ENCODE data around the gene TRANK1.

The TRANK1 gene

DNA sequence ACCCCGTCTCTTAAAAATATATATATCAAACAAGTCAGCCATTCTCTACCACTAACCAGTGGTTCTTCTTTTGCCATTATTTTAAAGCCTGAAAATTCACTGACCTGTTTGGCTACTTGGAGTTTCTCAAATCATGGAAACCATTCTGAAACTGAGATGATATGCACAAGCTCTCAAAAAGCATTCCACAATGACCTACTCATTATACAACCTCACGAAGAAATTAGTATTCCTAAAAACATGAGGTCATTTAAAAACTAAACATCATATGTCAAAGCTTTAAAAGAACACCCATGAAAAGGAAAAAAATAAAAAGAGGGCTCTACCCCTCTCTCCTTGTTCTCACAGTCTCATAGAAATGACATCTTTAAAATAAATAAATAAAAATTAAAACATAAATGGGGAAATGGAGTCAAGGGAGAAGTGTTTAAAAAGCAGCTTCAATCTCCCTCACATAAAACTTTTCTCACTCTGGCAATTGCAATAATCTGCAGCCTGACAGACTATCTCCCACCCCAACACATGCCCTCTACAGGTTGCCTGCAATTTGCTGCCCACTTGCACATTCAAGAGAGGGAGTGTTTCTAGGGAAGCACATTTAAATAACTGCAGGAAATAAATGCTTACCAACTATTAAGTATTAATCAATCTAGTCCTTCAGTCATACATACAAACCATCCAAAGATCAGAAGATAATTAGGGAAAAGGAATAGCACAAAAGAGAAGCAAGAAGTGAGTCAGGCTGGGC, 73.3 kb downstream of the TRANK1 start:
- no peak overlapping the region for H3K27ac Mint-ChIP-seq
- H3K27me3 Mint-ChIP-seq (ENCODE audit: low read depth), result peaks cover 27% of the 10 kb centered on the region
- H3K9me3 Mint-ChIP-seq, result no peaks in the 10 kb centered on the region
- H3K4me3 Mint-ChIP-seq, result no peak overlapping the region
- peaks cover 13% of the 10 kb centered on the region for H3K4me1 Mint-ChIP-seq (ENCODE audit: low read depth)
- H3K36me3 Mint-ChIP-seq (ENCODE audit: low read depth), result peaks cover 36% of the 10 kb centered on the region

DNA sequence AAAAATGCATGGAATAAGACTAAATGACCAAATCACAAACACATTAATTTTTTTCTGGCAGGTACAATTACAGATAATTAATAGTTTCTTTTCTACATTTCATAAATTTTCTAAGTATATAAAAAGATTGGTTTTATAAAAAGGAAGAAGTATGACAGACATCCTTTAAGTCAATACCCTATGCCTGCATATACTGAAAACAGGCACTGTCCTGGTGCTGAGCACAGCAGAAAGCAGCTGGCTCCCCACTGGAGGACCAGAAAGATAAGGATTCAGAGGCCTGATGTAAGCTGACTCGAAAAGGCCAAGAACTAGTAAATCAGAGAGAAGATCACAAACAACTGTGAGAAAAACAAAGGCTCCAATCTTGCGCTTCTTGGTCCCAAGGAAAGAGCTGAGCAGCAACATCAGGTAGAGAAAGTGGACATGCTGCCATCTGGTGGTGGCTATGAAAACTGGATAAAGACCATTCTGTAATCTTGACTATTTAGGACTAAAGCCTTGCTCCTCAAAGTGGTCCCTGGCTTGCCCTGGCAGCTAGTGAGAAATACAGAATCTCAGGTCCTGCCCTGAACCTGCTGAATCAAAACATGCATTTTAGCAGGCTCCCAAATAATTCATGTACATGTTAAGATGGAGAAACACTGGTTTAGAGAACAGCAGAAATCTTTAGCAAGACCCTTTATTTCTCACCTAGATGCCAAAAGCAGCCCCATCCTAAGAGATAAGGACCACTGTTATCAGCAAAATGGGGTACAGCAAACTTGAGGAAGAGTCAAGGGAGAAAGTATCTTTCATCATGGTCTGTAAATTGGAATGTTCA, 76.0 kb downstream of the TRANK1 start:
- peaks cover 7% of the 10 kb centered on the region for H3K4me1 Mint-ChIP-seq (ENCODE audit: low read depth)
- no peak overlapping the region for H3K27ac Mint-ChIP-seq
- peaks cover 7% of the 10 kb centered on the region for H3K27me3 Mint-ChIP-seq (ENCODE audit: low read depth)
- no peaks in the 10 kb centered on the region for H3K9me3 Mint-ChIP-seq
- H3K4me3 Mint-ChIP-seq, result peak overlapping the region; percentile 47
- H3K36me3 Mint-ChIP-seq (ENCODE audit: low read depth), result peaks cover 35% of the 10 kb centered on the region

DNA sequence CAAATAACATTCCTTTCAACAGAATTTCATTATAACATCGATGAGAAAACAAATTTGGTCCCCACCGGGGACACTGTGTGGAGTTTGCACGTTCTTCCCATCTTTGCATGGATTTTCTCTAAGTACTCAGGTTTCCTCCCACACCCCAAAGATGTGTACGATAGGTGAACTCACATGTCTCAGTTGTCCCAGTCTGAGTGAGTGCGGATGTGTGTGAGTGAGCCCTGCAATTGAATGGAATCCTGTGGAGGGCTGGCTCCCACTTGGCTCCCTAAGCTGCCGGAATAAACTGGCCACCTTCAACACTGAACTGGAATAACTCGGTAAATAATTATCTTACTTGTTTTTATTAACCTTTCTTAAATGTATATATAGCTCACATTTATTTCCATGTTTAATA, 77.0 kb downstream of the TRANK1 start:
- Mint-ChIP-seq H3K4me1 (ENCODE audit: low read depth) (peaks cover 7% of the 10 kb centered on the region), H3K9me3 (no peaks in the 10 kb centered on the region), H3K27ac (no peak overlapping the region), H3K4me3 (no peak overlapping the region), H3K27me3 (ENCODE audit: low read depth) (peaks cover 7% of the 10 kb centered on the region), H3K36me3 (ENCODE audit: low read depth) (peaks cover 40% of the 10 kb centered on the region)

DNA sequence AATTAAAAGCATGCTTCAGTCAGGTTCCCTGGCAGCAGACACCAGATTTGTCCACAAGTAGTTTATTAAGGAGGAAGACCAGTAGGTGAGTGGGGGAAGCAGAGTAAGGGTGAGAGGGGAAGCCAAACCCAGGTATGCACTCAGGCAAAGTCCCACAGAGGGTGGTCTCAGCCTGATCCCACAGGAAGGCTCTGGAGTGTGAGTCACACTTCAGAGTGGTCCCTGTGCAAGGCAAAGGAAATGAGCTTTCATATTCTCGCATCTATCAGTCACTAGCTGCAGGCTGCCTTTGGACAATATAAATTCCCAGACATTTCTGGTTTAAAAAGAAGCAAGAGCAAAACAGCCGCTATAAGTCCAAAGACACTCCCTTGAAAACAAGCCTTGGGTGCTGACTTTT, 78.5 kb downstream of the TRANK1 start:
- Mint-ChIP-seq H3K4me3 (no peak overlapping the region), H3K27me3 (ENCODE audit: low read depth) (no peaks in the 10 kb centered on the region), H3K9me3 (no peaks in the 10 kb centered on the region), H3K36me3 (ENCODE audit: low read depth) (peaks cover 34% of the 10 kb centered on the region), H3K27ac (no peak overlapping the region), H3K4me1 (ENCODE audit: low read depth) (peaks cover 7% of the 10 kb centered on the region)

DNA sequence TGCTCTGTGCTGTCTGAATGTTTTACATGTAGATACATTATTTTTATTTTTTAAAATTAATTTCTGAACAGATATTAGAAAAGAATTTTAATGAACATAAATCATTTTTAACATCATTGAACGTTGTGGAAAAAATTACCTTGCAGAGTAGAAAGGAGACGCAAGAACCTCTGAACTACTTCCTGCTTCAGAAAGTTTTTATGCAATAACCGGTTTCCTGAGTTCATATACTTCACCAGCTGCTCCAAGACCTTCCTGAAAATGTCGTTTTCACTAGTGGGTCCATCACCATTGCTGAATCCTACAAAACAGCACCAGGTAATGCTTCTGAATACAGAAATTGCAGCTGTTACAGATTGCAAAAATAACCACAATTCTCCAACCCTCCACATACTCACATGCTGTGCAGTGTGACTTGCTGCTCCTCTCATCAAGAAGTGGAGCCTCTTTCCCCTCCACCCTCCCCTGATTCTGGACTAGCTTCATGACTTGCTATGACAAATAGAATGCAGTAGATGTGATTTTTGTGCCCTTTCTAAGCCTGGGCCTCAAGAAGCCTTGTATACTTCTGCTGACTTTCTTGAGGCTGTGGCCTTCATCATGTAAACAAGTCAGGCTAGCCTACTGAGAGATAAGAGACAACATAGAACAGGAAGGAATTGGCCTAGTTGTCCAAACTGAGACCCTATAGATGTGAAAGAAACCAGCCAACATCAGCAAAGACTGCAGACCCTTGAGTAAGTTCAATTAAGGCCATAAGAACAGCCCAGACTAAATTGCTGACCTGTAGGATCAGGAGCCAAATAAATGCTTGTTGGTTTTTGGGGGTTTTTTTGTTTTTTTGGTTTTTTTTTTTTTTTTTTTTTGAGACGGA, 80.4 kb downstream of the TRANK1 start:
- Mint-ChIP-seq H3K4me1 (ENCODE audit: low read depth) (peaks cover 7% of the 10 kb centered on the region), H3K27ac (no peak overlapping the region), H3K36me3 (ENCODE audit: low read depth) (peaks cover 45% of the 10 kb centered on the region), H3K27me3 (ENCODE audit: low read depth) (no peaks in the 10 kb centered on the region), H3K9me3 (no peaks in the 10 kb centered on the region), H3K4me3 (no peak overlapping the region)

DNA sequence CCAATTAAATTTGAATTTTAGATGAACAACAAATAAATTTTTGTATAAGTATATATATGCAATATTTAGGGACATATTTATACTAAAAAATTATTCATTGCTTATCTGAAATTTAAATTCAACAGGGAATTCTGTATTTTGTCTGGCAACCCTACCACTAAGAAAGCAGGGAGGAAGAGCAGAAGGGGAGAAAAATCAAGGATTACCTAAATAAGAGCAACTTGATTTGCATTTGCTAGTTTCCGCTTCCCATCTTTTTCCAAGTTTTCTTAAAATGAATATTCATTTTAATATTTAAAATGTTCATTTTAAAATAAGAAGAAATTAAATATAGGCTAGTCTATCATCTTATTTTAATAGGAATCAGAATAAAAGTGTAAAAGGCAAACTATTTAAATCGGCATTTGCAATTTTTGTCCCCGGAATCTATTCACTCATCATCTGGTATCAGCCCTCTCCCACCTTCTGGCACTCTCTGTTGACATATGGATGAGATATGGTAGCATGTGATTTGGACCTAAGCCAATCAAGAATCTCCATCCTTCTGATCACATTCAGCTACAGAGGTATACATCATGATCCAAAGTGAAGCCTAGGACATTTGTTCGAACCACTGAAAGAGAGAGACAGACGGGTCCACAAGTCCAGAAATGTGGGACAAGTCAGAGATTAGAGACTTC, 82.6 kb downstream of the TRANK1 start:
- Mint-ChIP-seq H3K27ac (no peak overlapping the region), H3K4me1 (ENCODE audit: low read depth) (peaks cover 5% of the 10 kb centered on the region), H3K9me3 (no peaks in the 10 kb centered on the region)

DNA sequence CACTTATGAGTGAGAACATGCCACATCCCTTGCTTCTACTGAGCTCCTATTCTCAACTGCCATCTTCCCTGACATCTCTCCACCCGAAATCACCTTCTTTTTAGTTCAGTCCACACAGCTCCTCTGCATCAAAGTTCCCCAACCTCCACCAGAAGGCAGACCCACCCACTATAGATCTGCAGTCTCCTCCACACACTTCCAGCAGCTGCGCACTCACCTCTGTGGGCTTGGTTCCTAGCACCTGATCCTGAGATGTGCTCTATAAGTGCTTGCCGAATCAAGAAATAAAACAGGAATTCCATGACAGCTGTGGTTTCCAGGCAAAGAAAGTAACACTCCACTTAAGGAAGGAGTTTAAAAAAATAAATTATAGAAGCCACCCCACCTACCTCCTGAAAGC, 85.4 kb downstream of the TRANK1 start:
- Mint-ChIP-seq H3K27me3 (ENCODE audit: low read depth) (no peaks in the 10 kb centered on the region), H3K27ac (no peak overlapping the region), H3K4me1 (ENCODE audit: low read depth) (peaks cover 3% of the 10 kb centered on the region), H3K36me3 (ENCODE audit: low read depth) (peaks cover 50% of the 10 kb centered on the region), H3K4me3 (no peak overlapping the region), H3K9me3 (no peaks in the 10 kb centered on the region)

More for the DNA sequence above, 82.6 kb downstream of the TRANK1 start:
- Mint-ChIP-seq H3K27me3 (ENCODE audit: low read depth) (no peaks in the 10 kb centered on the region), H3K36me3 (ENCODE audit: low read depth) (peaks cover 42% of the 10 kb centered on the region), H3K4me3 (no peak overlapping the region)

DNA sequence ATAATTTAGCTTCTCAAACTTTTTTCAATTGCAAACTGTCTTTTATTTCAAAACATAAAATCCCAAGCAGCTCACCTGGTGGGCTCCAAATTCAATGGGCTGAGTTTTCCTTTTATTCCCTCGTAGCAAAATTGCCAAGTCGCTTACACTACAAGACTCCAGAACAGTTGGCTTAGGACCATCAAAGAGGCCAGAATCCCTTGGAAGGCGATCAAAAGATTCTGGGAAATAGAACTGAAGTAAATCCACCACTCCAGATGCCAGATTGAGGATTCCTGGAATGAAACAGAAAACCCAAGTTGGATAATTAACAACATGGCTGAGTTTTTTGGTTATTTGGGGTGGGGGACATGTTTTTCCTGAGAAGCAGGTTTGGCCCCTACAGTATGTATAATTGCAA, 92.8 kb downstream of the TRANK1 start:
- Mint-ChIP-seq H3K9me3 (no peaks in the 10 kb centered on the region), H3K4me1 (ENCODE audit: low read depth) (no peaks in the 10 kb centered on the region), H3K27me3 (ENCODE audit: low read depth) (no peaks in the 10 kb centered on the region), H3K27ac (no peak overlapping the region), H3K36me3 (ENCODE audit: low read depth) (peaks cover 65% of the 10 kb centered on the region), H3K4me3 (no peak overlapping the region)

DNA sequence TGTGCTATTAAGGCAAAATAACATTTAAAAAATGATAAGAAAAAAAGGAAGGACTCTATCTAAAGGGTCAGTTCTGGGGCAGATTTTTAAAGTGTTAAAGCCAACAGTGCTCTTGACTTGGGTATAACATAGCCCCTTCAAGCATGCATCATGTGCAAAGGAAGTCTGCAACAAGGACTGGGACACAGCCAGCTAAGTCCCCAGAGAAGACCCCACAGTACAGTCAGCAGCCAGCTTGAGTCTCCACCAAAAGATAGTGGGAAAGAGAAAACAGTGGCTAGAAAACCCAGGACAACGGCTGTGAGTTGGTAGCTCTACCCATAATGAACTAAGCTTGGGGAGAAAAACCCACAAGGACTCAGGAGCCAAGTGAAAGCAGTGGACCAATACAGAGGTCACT, 94.1 kb downstream of the TRANK1 start:
- H3K4me3 Mint-ChIP-seq, result no peak overlapping the region
- peaks cover 66% of the 10 kb centered on the region for H3K36me3 Mint-ChIP-seq (ENCODE audit: low read depth)
- no peaks in the 10 kb centered on the region for H3K4me1 Mint-ChIP-seq (ENCODE audit: low read depth)
- H3K9me3 Mint-ChIP-seq, result no peaks in the 10 kb centered on the region
- no peaks in the 10 kb centered on the region for H3K27me3 Mint-ChIP-seq (ENCODE audit: low read depth)
- H3K27ac Mint-ChIP-seq, result no peak overlapping the region

DNA sequence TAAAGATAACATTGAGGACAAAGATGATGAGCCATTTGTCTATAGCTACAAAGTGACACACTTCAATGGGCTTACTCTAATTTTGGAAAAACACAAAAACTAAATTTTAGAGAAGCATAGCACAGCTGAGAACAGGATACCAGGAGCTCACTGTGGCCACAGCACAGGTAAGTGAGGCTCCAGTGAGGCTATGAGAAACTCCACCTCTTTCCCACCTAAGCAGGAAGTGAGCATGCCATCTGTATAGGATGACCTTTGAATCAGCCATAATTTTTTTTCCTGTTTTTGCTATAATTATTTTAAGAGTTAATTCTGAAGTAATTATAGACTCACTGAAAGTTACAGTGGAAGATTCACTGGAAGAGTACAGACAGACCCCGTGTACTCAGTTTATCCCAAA, 98.4 kb downstream of the TRANK1 start:
- peaks cover 12% of the 10 kb centered on the region for H3K9me3 Mint-ChIP-seq
- no peak overlapping the region for H3K27ac Mint-ChIP-seq
- peaks cover 71% of the 10 kb centered on the region for H3K36me3 Mint-ChIP-seq (ENCODE audit: low read depth)
- H3K27me3 Mint-ChIP-seq (ENCODE audit: low read depth), result no peaks in the 10 kb centered on the region
- no peak overlapping the region for H3K4me3 Mint-ChIP-seq
- H3K4me1 Mint-ChIP-seq (ENCODE audit: low read depth), result peaks cover 24% of the 10 kb centered on the region

DNA sequence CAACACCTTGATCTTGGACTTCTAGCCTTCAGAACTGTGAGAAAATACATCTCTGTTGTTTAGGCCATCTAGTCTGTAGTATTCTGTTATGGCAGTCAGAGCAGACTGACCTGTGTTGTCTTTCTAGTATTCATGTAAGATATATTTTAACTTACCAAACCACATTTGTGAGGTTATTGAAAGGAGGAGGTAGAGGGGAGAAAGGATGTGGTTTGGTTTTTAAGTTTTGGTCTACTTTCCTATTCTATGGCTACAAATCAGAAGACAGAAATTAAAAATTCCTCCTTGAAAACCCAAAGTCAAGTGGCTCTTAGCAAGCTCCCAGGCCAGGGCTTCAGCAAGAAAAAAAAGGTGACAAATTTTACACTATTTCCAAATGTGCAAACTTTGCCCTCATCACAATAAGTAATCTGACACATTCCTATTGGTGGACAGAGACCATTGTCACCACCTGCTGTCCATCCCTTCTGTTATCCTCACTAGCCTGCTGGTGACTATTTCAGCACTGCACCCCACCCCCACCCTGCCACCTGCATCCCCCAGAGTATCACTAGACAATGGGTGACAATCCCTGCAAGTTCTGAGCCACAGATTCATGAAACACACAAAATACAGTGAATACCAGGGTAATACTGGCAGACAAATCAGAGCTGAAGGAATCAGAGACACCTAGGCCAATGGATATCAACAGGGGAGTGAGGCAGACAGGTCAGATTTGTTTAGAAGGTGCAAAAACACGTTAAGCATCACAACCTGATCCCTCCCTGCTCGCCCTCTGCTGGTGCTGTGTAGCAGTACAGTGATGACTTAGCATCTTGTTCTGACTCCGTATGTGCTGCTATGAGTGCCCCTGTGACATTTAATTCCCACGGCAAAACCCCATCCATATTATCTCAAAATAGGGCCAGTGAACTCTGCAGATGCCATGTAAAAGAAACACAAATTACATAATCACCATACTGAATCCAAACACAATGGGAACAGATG, 101.5 kb downstream of the TRANK1 start:
- peaks cover 29% of the 10 kb centered on the region for H3K4me1 Mint-ChIP-seq (ENCODE audit: low read depth)
- H3K27ac Mint-ChIP-seq, result peak overlapping the region; percentile 35
- no peaks in the 10 kb centered on the region for H3K27me3 Mint-ChIP-seq (ENCODE audit: low read depth)
- peaks cover 14% of the 10 kb centered on the region for H3K9me3 Mint-ChIP-seq
- H3K4me3 Mint-ChIP-seq, result peak overlapping the region; percentile 15
- peaks cover 69% of the 10 kb centered on the region for H3K36me3 Mint-ChIP-seq (ENCODE audit: low read depth)

DNA sequence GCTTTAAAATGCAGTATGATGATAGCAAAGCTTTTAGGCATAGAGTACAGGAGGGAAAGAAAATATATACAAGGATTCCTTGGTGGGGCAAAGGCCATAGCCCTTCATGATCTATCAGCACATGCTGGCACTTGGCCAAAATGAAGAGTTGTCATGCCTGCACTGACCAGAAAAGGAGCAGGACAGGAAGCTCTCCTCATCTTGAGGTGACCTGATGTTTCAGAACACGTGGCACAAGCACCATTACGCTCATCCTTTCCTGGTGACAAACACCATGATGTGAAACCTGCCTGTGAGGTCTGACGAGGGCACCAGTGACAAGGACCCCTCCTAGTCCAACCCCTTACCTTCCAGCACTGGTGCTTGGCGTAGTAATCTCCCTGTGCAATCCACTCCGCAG, 102.6 kb downstream of the TRANK1 start:
- Mint-ChIP-seq H3K27me3 (ENCODE audit: low read depth) (no peaks in the 10 kb centered on the region), H3K4me3 (no peak overlapping the region), H3K36me3 (ENCODE audit: low read depth) (peaks cover 72% of the 10 kb centered on the region), H3K4me1 (ENCODE audit: low read depth) (peaks cover 29% of the 10 kb centered on the region), H3K9me3 (peaks cover 14% of the 10 kb centered on the region), H3K27ac (no peak overlapping the region)

DNA sequence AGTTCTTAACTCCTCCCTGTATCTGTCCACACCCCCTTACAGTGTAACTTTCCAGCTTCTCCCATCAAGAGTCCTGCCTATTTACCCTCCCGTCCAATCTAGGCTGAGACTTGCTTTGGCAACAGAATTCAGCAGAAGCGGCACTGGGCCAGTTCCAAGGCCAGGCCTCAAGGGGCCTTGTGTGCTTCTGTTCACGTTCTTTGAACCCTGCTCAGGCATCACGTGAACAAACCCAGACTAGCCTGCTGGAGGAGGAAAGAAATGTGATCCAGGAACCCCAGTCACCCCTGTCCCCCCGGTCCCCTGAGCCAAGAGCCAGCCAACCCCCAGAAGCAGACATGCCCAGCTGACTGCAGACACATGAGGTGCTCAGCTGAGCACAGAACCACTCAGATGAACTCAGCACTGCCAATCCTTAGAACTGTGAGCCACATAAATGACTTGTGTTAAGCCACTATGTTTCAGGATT, 104.4 kb downstream of the TRANK1 start:
- Mint-ChIP-seq H3K36me3 (ENCODE audit: low read depth) (peaks cover 62% of the 10 kb centered on the region), H3K4me1 (ENCODE audit: low read depth) (peaks cover 29% of the 10 kb centered on the region)

More for the DNA sequence above, 104.4 kb downstream of the TRANK1 start:
- no peak overlapping the region for H3K4me3 Mint-ChIP-seq
- no peaks in the 10 kb centered on the region for H3K27me3 Mint-ChIP-seq (ENCODE audit: low read depth)
- no peak overlapping the region for H3K27ac Mint-ChIP-seq
- H3K9me3 Mint-ChIP-seq, result peaks cover 14% of the 10 kb centered on the region
